Transverse colon (tissue), 4 donors: ENCODE measurements around the gene RNF168.

Source experiments
- POLR2A ChIP-seq: fragments of 450-650 bp; IDR thresholded peaks from one replicate; pipeline ENCODE4 v1.6.1; 2016; ENCODE audit warnings: antibody characterized with exemption, mild to moderate bottlenecking, moderate library complexity
- POLR2AphosphoS5 ChIP-seq, 3 donors: sonication (generic); formaldehyde crosslinking; IDR thresholded peaks; one replicate each; pipeline ENCODE4 v1.6.1; 2016; ENCODE audit warnings: antibody characterized with exemption in 3 of 3
- TF ChIP-seq, protein P1 (sequence below), 5 experiments: fragments of 200-600 bp in 3 of 5; fragments of 450-650 bp in 2 of 5; sonication (generic) in 3 of 5; IDR thresholded peaks; 1 replicate in 2 of 5; 2 replicates in 3 of 5; pipeline ENCODE4 v1.5.1; 2016 to 2017; ENCODE audit warnings: antibody characterized with exemption in 5 of 5, inconsistent platforms in 3 of 5, mild to moderate bottlenecking in 2 of 5, moderate library complexity in 1 of 5

DNA sequence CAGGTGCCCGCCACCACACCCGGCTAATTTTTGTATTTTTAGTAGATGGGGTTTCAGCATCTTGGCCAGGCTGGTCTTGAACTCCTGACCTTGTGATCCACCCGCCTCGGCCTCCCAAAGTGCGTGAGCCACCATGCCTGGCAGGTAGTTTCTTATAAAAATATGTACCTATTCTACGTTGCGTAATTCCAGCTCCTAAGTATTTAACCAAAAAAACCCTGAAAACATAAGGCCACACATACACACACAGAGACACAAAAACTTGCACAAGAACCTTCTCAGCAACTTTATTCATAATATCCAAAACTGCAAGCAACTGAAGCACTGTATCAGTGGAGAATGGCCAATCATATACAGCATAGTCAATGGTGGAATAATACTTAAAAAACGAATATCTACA lies 5.3 kb downstream of the RNF168 start:
- TF ChIP-seq, protein P1, sequence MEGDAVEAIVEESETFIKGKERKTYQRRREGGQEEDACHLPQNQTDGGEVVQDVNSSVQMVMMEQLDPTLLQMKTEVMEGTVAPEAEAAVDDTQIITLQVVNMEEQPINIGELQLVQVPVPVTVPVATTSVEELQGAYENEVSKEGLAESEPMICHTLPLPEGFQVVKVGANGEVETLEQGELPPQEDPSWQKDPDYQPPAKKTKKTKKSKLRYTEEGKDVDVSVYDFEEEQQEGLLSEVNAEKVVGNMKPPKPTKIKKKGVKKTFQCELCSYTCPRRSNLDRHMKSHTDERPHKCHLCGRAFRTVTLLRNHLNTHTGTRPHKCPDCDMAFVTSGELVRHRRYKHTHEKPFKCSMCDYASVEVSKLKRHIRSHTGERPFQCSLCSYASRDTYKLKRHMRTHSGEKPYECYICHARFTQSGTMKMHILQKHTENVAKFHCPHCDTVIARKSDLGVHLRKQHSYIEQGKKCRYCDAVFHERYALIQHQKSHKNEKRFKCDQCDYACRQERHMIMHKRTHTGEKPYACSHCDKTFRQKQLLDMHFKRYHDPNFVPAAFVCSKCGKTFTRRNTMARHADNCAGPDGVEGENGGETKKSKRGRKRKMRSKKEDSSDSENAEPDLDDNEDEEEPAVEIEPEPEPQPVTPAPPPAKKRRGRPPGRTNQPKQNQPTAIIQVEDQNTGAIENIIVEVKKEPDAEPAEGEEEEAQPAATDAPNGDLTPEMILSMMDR (IDR thresholded peaks at IDR 0.05): no peak
- TF ChIP-seq POLR2AphosphoS5 (IDR thresholded peaks at IDR 0.05) (no peak), POLR2A (no peak)
